ENCODE measurements around the gene CPD.

- TF ChIP-seq, protein P1, sequence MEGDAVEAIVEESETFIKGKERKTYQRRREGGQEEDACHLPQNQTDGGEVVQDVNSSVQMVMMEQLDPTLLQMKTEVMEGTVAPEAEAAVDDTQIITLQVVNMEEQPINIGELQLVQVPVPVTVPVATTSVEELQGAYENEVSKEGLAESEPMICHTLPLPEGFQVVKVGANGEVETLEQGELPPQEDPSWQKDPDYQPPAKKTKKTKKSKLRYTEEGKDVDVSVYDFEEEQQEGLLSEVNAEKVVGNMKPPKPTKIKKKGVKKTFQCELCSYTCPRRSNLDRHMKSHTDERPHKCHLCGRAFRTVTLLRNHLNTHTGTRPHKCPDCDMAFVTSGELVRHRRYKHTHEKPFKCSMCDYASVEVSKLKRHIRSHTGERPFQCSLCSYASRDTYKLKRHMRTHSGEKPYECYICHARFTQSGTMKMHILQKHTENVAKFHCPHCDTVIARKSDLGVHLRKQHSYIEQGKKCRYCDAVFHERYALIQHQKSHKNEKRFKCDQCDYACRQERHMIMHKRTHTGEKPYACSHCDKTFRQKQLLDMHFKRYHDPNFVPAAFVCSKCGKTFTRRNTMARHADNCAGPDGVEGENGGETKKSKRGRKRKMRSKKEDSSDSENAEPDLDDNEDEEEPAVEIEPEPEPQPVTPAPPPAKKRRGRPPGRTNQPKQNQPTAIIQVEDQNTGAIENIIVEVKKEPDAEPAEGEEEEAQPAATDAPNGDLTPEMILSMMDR (conservative IDR thresholded peaks at IDR 0.05; ENCODE audit: low read depth, low read length), result no peak
- TF ChIP-seq EZH2 (IDR thresholded peaks at IDR 0.05; ENCODE audit: borderline replicate concordance, low read depth, low read length, poor library complexity, severe bottlenecking), result no peak
Measured at GRCh38 chr17:30475206-30475605, 96.5 kb downstream of the CPD start.
